GM23338 (cell line): Measurements from ENCODE around the gene RMC1. TPM values are rescaled to one million over a fixed set of nuclear protein-coding genes. Genes with fewer than 3 reads are reported as not detected.

ENCODE experiments used
- ATAC-seq: fragments of 200-7000 bp; cut with Tn5 transposase; 3 replicates; pipeline ENCODE4 v1.9.1; 2020
- DNase-seq: peaks from one replicate; pipeline ENCODE4 v3.0.0-alpha.2; 2015; ENCODE audit warnings: low spot score
- H2AFZ ChIP-seq: fragments of 200-600 bp; sonication (generic); 2 replicates; pipeline ENCODE4 v1.8.0; 2016; ENCODE audit warnings: antibody characterized with exemption, mild to moderate bottlenecking, moderate library complexity
- H3F3A ChIP-seq: fragments of 200-600 bp; sonication (generic); replicated peaks from 2 replicates; pipeline ENCODE4 v1.8.0; 2017; ENCODE audit warnings: antibody characterized with exemption, mixed run types, low read depth
- H3K27ac ChIP-seq: fragments of 200-600 bp; sonication (generic); 2 replicates; pipeline ENCODE4 v1.6.1; 2016; ENCODE audit warnings: low read depth
- H3K27me3 ChIP-seq: fragments of 200-600 bp; sonication (generic); 2 replicates; pipeline ENCODE4 v1.8.0; 2016; ENCODE audit warnings: mild to moderate bottlenecking, mixed run types, moderate library complexity; ENCODE audit not compliant: insufficient read depth
- H3K36me3 ChIP-seq: fragments of 200-600 bp; sonication (generic); 2 replicates; pipeline ENCODE4 v1.8.0; 2016; ENCODE audit warnings: mild to moderate bottlenecking; ENCODE audit not compliant: insufficient read depth
- H3K4me1 ChIP-seq: fragments of 200-600 bp; sonication (generic); 2 replicates; pipeline ENCODE4 v1.8.0; 2016; ENCODE audit warnings: mild to moderate bottlenecking, moderate library complexity; ENCODE audit not compliant: insufficient read depth
- H3K4me2 ChIP-seq: fragments of 200-600 bp; sonication (generic); 2 replicates; pipeline ENCODE4 v1.7.1; 2017; ENCODE audit warnings: mixed run types
- H3K4me3 ChIP-seq: fragments of 200-600 bp; sonication (generic); 2 replicates; pipeline ENCODE4 v1.6.1; 2016; ENCODE audit warnings: mixed run types
- H3K79me2 ChIP-seq: fragments of 200-600 bp; sonication (generic); replicated peaks from 2 replicates; pipeline ENCODE4 v1.8.0; 2017; ENCODE audit warnings: mild to moderate bottlenecking; ENCODE audit not compliant: insufficient read depth
- H3K9me2 ChIP-seq: fragments of 200-600 bp; sonication (generic); 2 replicates; pipeline ENCODE4 v1.8.0; 2017; ENCODE audit not compliant: insufficient read depth
- H4K20me1 ChIP-seq: fragments of 200-600 bp; sonication (generic); replicated peaks from 2 replicates; pipeline ENCODE4 v1.8.0; 2017; ENCODE audit warnings: mild to moderate bottlenecking; ENCODE audit not compliant: insufficient read depth
- H3K27ac Mint-ChIP-seq: 2 replicates; pipeline ENCODE4 v1.8.0; 2020; ENCODE audit warnings: inconsistent platforms, mild to moderate bottlenecking, moderate library complexity, mixed read lengths
- H3K27me3 Mint-ChIP-seq: 3 replicates; pipeline ENCODE4 v1.8.0; 2022; ENCODE audit warnings: low read depth, mild to moderate bottlenecking, moderate library complexity, mixed read lengths, inconsistent platforms; ENCODE audit not compliant: insufficient read depth, poor library complexity
- H3K36me3 Mint-ChIP-seq: 3 replicates; pipeline ENCODE4 v1.8.0; 2021; ENCODE audit warnings: low read depth, mild to moderate bottlenecking, inconsistent platforms, moderate library complexity, mixed read lengths
- H3K4me1 Mint-ChIP-seq: 3 replicates; pipeline ENCODE4 v1.8.0; 2020; ENCODE audit warnings: mild to moderate bottlenecking, inconsistent platforms, mixed read lengths
- H3K4me3 Mint-ChIP-seq: 3 replicates; pipeline ENCODE4 v1.8.0; 2021; ENCODE audit warnings: moderate library complexity, mild to moderate bottlenecking, inconsistent platforms, mixed read lengths
- H3K9me3 Mint-ChIP-seq: 3 replicates; pipeline ENCODE4 v1.8.0; 2020; ENCODE audit warnings: moderate library complexity, mild to moderate bottlenecking, inconsistent platforms, mixed read lengths
- CREB1 ChIP-seq: fragments of 250-450 bp; sonication (Bioruptor Pico); IDR thresholded peaks from 2 replicates; pipeline ENCODE4 v1.5.0; 2020; ENCODE audit warnings: low read depth, mild to moderate bottlenecking, moderate library complexity
- CTCF ChIP-seq, 2 experiments: fragments of 200-600 bp in 1 of 2; sonication (generic) in 1 of 2; conservative IDR thresholded peaks; 2 replicates each; pipeline versions ENCODE4 v1.5.1 to v1.6.1; 2016 to 2017; ENCODE audit warnings: antibody characterized with exemption in 2 of 2, low read depth in 2 of 2, mild to moderate bottlenecking in 2 of 2, moderate library complexity in 1 of 2
- EZH2 ChIP-seq: fragments of 200-600 bp; sonication (generic); IDR thresholded peaks from one replicate; pipeline ENCODE4 v1.8.0; 2017; ENCODE audit warnings: antibody characterized with exemption, mild to moderate bottlenecking, low read depth; ENCODE audit not compliant: unreplicated experiment
- JUNB ChIP-seq: IDR thresholded peaks from one replicate; pipeline ENCODE4 v1.6.1; 2016; ENCODE audit warnings: antibody characterized with exemption; ENCODE audit not compliant: unreplicated experiment
- NANOG ChIP-seq: IDR thresholded peaks from 2 replicates; pipeline ENCODE4 v1.6.1; 2016; ENCODE audit warnings: antibody characterized with exemption, borderline replicate concordance
- POLR2AphosphoS5 ChIP-seq: IDR thresholded peaks from 2 replicates; pipeline ENCODE4 v1.6.1; 2016; ENCODE audit warnings: antibody characterized with exemption, low read depth
- STAT1 ChIP-seq: IDR thresholded peaks from one replicate; pipeline ENCODE4 v1.6.1; 2016; ENCODE audit warnings: antibody characterized with exemption; ENCODE audit not compliant: unreplicated experiment
- ZNF114 ChIP-seq: fragments of 250-450 bp; sonication (Bioruptor Pico); IDR thresholded peaks from 2 replicates; pipeline ENCODE4 v1.5.0; 2020; ENCODE audit warnings: mild to moderate bottlenecking, moderate library complexity
- ZNF331 ChIP-seq: fragments of 250-450 bp; sonication (Bioruptor Pico); IDR thresholded peaks from 2 replicates; pipeline ENCODE4 v1.5.0; 2020; ENCODE audit warnings: low read depth, mild to moderate bottlenecking, moderate library complexity
- ZNF462 ChIP-seq: fragments of 250-450 bp; sonication (Bioruptor Pico); IDR thresholded peaks from 2 replicates; pipeline ENCODE4 v1.5.0; 2020; ENCODE audit warnings: mild to moderate bottlenecking, moderate library complexity
- polyA plus RNA-seq: library from polyadenylated mRNA; unstranded; fragments of >200 nt; fragmentation: Nextera tagmentation; extraction: Ambion mirVana; gene quantifications from 2 replicates; pipeline ENCODE4 v1.2.1, GENCODE V29; 2016
- small RNA-seq: library from RNA; depleted of rRNA; stranded (forward); fragments of <200 nt; gene quantifications from one replicate; pipeline ENCODE3, GENCODE V24; 2014; ENCODE audit warnings: low replicate concordance
- total RNA-seq: library from RNA; depleted of rRNA; stranded (reverse); fragments of >200 nt; shearing (Covaris generic); gene quantifications from 2 replicates; pipeline ENCODE4 v1.2.3, GENCODE V29; 2014; rRNA removed

The RMC1 gene
- total and polyA plus RNA-seq, 2 experiments from 2014 or later: 18.9 to 24.6 TPM

GRCh38 chr18:23580677-23581367, 77.5 kb downstream of the RMC1 start:
- peaks cover 23% of the 10 kb centered on the region; the same call in 1 of the 2 replicates for H3K4me1 ChIP-seq
- H3K9me2 ChIP-seq: no peaks in the 10 kb centered on the region
- H3K27me3 ChIP-seq: no peaks in the 10 kb centered on the region
- DNase-seq (no peak), ATAC-seq (no peak)
- Mint-ChIP-seq H3K9me3 (no peaks in the 10 kb centered on the region), H3K4me1 (peaks cover 19% of the 10 kb centered on the region), H3K27me3 (peaks cover under 1% of the 10 kb centered on the region), H3K4me3 (no peak overlapping the region), H3K36me3 (peaks cover 22% of the 10 kb centered on the region), H3K27ac (no peak overlapping the region)
- H3K4me2 ChIP-seq: no peak overlapping the region
- peaks cover 4% of the 10 kb centered on the region; the same call in 1 of the 2 replicates for H3F3A ChIP-seq
- TF ChIP-seq ZNF114: no peak
- no peak for TF ChIP-seq STAT1
- TF ChIP-seq JUNB: no peak
- TF ChIP-seq POLR2AphosphoS5: no peak
- no peak for TF ChIP-seq CTCF (conservative IDR thresholded peaks at IDR 0.05; ENCODE audit: low read depth in 2 of 2)
- no peak for TF ChIP-seq ZNF331
- no peak for TF ChIP-seq CREB1
- TF ChIP-seq ZNF462 (CRISPR knock-in tag): no peak
- TF ChIP-seq NANOG: no peak
- TF ChIP-seq EZH2: no peak
- no peak overlapping the region for H2AFZ ChIP-seq
- H3K79me2 ChIP-seq: peaks cover 80% of the 10 kb centered on the region
- H3K27ac ChIP-seq: no peak overlapping the region
- peaks cover 26% of the 10 kb centered on the region for H4K20me1 ChIP-seq
- H3K4me3 ChIP-seq: no peak overlapping the region
- H3K36me3 ChIP-seq: no peaks in the 10 kb centered on the region

Small RNA genes lying within 50 kb of the gene (small RNA-seq; reads per million reads assigned to genes)
- gene AC026634.1 (not detected), gene RF00019 (not detected)

Other genes with a start within 250 kb of the RMC1 start
- gene RIOK3, start 50.2 kb upstream of the RMC1 start, total RNA-seq: 22.1 and 23.7 TPM in 2 replicates
- gene RIOK3, start 50.2 kb upstream of the RMC1 start, polyA plus RNA-seq: 20.8 and 22.7 TPM in 2 replicates
- gene NPC1, start 83.0 kb downstream of the RMC1 start, total RNA-seq: 41.7 and 45.1 TPM in 2 replicates
- 18.3 and 18.4 TPM in 2 replicates for gene NPC1, start 83.0 kb downstream of the RMC1 start, polyA plus RNA-seq
- gene ANKRD29, start 159.4 kb downstream of the RMC1 start, total RNA-seq: 6.6 and 16.9 TPM in 2 replicates
- 36.6 and 38.2 TPM in 2 replicates for gene ANKRD29, start 159.4 kb downstream of the RMC1 start, polyA plus RNA-seq
- 2.6 and 4.9 TPM in 2 replicates for gene LAMA3, start 185.9 kb downstream of the RMC1 start, total RNA-seq
- 3.3 and 3.9 TPM in 2 replicates for gene LAMA3, start 185.9 kb downstream of the RMC1 start, polyA plus RNA-seq